A549 (cell line): Measurements from ENCODE around the gene EPOP. TPM values are rescaled to one million over a fixed set of nuclear protein-coding genes. Genes with fewer than 3 reads are reported as not detected.
"Not testable (repeated sequence)": the region's sequence is repeated elsewhere in the genome, so short reads cannot be mapped to it uniquely, and the experiment has no call there.

Experiments
- ATAC-seq, 2 experiments: fragments of 200-7000 bp in 1 of 2; fragments of >200 bp in 1 of 2; cut with Nextera tagmentation in 1 of 2; cut with Tn5 transposase in 1 of 2; 3 replicates each; pipeline versions ENCODE4 v1.8.0 to v1.9.1; 2018 to 2020; ENCODE audit warnings: mild to moderate bottlenecking in 1 of 2, moderate library complexity in 1 of 2
- CTCF ChIA-PET: fragments of 300-600 bp; sonication (Branson Sonifier 250); formaldehyde crosslinking; extraction: SDS; loops from one replicate; lab custom pipeline; 2021; ENCODE audit warnings: antibody characterized with exemption, inconsistent platforms; lab: Yijun Ruan, JAX
- POLR2A ChIA-PET: fragments of 350-600 bp; formaldehyde crosslinking; extraction: SDS; loops from one replicate; lab custom pipeline; 2021; ENCODE audit warnings: antibody characterized with exemption, inconsistent platforms; lab: Yijun Ruan, JAX
- DNase-seq, 2 experiments: peaks; one replicate each; pipeline versions ENCODE4 v3.0.0 to v3.0.0-alpha.2; 2011 to 2016; ENCODE audit warnings: low read depth in 1 of 2, low spot score in 1 of 2
- FAIRE-seq: peaks from 2 replicates; lab custom pipeline; 2011; peaks lifted over from hg19 to GRCh38; lab: Jason Lieb, UNC
- H3K27ac ChIP-seq, 2 experiments: fragments of >200 bp; sonication (Bioruptor Twin); formaldehyde crosslinking; 3 replicates each; pipeline ENCODE4 v1.5.1; 2016 to 2017
- H3K4me1 ChIP-seq: fragments of >200 bp; sonication (Bioruptor Twin); formaldehyde crosslinking; 3 replicates; pipeline ENCODE4 v1.6.1; 2016
- H3K4me2 ChIP-seq: fragments of >200 bp; sonication (Bioruptor Twin); formaldehyde crosslinking; 3 replicates; pipeline ENCODE4 v1.6.1; 2016
- H3K4me3 ChIP-seq: fragments of >200 bp; sonication (Bioruptor Twin); formaldehyde crosslinking; 3 replicates; pipeline ENCODE4 v1.5.1; 2016
- H3K9me3 ChIP-seq: fragments of >200 bp; sonication (Bioruptor Twin); formaldehyde crosslinking; 3 replicates; pipeline ENCODE4 v1.6.1; 2016
- ATOH8 ChIP-seq: fragments of 250-450 bp; sonication (Bioruptor Pico); IDR thresholded peaks from 2 replicates; pipeline ENCODE4 v1.5.0; 2020; ENCODE audit warnings: low read depth, mild to moderate bottlenecking, moderate library complexity
- BCL3 ChIP-seq: fragments of >200 bp; sonication (Bioruptor Twin); formaldehyde crosslinking; IDR thresholded peaks from 3 replicates; pipeline ENCODE4 v1.6.1; 2016
- CHD4 ChIP-seq: fragments of 200-600 bp; sonication (generic); IDR thresholded peaks from 2 replicates; pipeline ENCODE4 v1.6.1; 2016; ENCODE audit warnings: antibody characterized with exemption, mild to moderate bottlenecking, borderline replicate concordance
- ELK1 ChIP-seq: fragments of 150-350 bp; IDR thresholded peaks from 2 replicates; pipeline ENCODE4 v1.6.1; 2014; ENCODE audit warnings: low read depth, mild to moderate bottlenecking, low read length
- FOXS1 ChIP-seq: fragments of 250-450 bp; sonication (Bioruptor Pico); IDR thresholded peaks from 2 replicates; pipeline ENCODE4 v1.5.0; 2020; ENCODE audit warnings: mild to moderate bottlenecking, moderate library complexity
- GATA3 ChIP-seq: IDR thresholded peaks from 2 replicates; pipeline ENCODE4 v1.6.1; 2012; ENCODE audit warnings: borderline replicate concordance
- HEYL ChIP-seq: fragments of 250-450 bp; sonication (Bioruptor Pico); IDR thresholded peaks from 2 replicates; pipeline ENCODE4 v1.8.0; 2021; ENCODE audit warnings: mild to moderate bottlenecking, moderate library complexity
- JUN ChIP-seq, 2 experiments: fragments of >200 bp; sonication (Bioruptor Twin); formaldehyde crosslinking; IDR thresholded peaks; 2 replicates in 1 of 2; 3 replicates in 1 of 2; pipeline ENCODE4 v1.6.1; 2016 to 2017
- JUNB ChIP-seq: fragments of >200 bp; sonication (Bioruptor Twin); formaldehyde crosslinking; IDR thresholded peaks from 2 replicates; pipeline ENCODE4 v1.6.1; 2016
- MAX ChIP-seq: IDR thresholded peaks from 2 replicates; pipeline ENCODE4 v1.6.1; 2012
- MAZ ChIP-seq: fragments of 150-350 bp; IDR thresholded peaks from 2 replicates; pipeline ENCODE4 v1.6.1; 2014; ENCODE audit warnings: antibody characterized with exemption, low read depth, low read length, borderline replicate concordance
- MYC ChIP-seq: IDR thresholded peaks from 2 replicates; pipeline ENCODE4 v1.6.1; 2012; ENCODE audit warnings: mild to moderate bottlenecking, inconsistent platforms, low read length, improper control_type of control experiment, borderline replicate concordance
- POLR2A ChIP-seq: IDR thresholded peaks from 2 replicates; pipeline ENCODE4 v1.6.1; 2012; ENCODE audit warnings: mild to moderate bottlenecking, low read length
- POLR2AphosphoS2 ChIP-seq: conservative IDR thresholded peaks from 2 replicates; pipeline ENCODE4 v1.6.1; 2012; ENCODE audit warnings: low read length, improper control_type of control experiment, inconsistent platforms
- RFX5 ChIP-seq: fragments of 450-650 bp; IDR thresholded peaks from 2 replicates; pipeline ENCODE4 v1.7.1; 2014; ENCODE audit warnings: antibody characterized with exemption, mild to moderate bottlenecking, moderate library complexity
- TP53 ChIP-seq: fragments of 250-450 bp; sonication (Bioruptor Pico); IDR thresholded peaks from 2 replicates; pipeline ENCODE4 v1.5.0; 2021; ENCODE audit warnings: mild to moderate bottlenecking, moderate library complexity
- ZC3H11A ChIP-seq: fragments of 450-650 bp; IDR thresholded peaks from 2 replicates; pipeline ENCODE4 v1.6.1; 2014; ENCODE audit warnings: antibody characterized with exemption, mild to moderate bottlenecking
- WGBS: methylation state at CpG from one replicate; pipeline ENCODE4 v1.1.6; 2017; ENCODE audit errors: missing lambda C conversion rate; 5-methylcytosine and 5-hydroxymethylcytosine counted together
- polyA plus RNA-seq, 4 experiments: library from polyadenylated mRNA; depleted of rRNA in 3 of 4; stranded (reverse); fragments of >200 nt; fragmentation: RNase III in 1 of 4; extraction: RNeasy Plus Mini Kit Qiagen cat#74134 plus additional on column Dnase treatment in 1 of 4; gene quantifications; 2 replicates in 3 of 4; 3 replicates in 1 of 4; pipeline ENCODE4 v1.2.3, GENCODE V29; 2011 to 2017

Gene EPOP
- polyA plus RNA-seq, 2 of the 4 experiments (the other 2 are of a cell fraction) = 5.1 to 12.1 TPM

DNA sequence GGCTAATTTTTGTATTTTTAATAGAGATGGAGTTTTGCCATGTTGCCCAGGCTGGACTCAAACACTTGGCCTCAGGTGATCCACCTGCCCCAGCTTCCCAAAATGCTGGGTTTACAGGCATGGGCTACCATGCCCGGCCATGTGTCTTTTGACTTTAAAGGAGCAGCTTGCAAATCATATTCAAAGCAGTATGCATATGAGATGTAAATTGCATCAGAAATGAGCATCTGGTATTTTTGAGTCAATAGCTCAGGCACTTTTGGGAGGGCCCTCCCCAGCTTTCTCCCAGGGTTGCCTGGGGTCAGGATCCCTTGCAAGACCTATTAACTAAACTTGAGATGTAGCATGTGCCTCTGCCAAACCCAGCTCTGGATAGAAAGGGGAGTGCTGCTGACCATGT, 21.5 kb downstream of the EPOP start:
- POLR2A ChIA-PET = no interaction called here
- H3K9me3 ChIP-seq = no peaks in the 10 kb centered on the region
- H3K4me2 ChIP-seq = no peak overlapping the region
- TF ChIP-seq CHD4 (no peak), JUNB (no peak), JUN (IDR thresholded peaks at IDR 0.05) (no peak), TP53 (no peak), HEYL (CRISPR knock-in tag) (no peak), MAX (no peak), ZC3H11A (no peak), POLR2AphosphoS2 (no peak), RFX5 (no peak), POLR2A (no peak), ELK1 (no peak), ATOH8 (no peak)
- H3K4me1 ChIP-seq = no peaks in the 10 kb centered on the region
- no peak overlapping the region for H3K4me3 ChIP-seq
- CTCF ChIA-PET = interaction anchor here (0.7 to 26.0 kb wide), 8 partner anchors 12 to 236 kb away, joined by 3 to 435 read pairs (median 4); no protein-coding TSS in a partner anchor
- FAIRE-seq (no peak), DNase-seq (no peak), ATAC-seq (no peak)
- WGBS = 76% methylated on average over 1 of the region's 1 CpG
- H3K27ac ChIP-seq = no peak overlapping the region

DNA sequence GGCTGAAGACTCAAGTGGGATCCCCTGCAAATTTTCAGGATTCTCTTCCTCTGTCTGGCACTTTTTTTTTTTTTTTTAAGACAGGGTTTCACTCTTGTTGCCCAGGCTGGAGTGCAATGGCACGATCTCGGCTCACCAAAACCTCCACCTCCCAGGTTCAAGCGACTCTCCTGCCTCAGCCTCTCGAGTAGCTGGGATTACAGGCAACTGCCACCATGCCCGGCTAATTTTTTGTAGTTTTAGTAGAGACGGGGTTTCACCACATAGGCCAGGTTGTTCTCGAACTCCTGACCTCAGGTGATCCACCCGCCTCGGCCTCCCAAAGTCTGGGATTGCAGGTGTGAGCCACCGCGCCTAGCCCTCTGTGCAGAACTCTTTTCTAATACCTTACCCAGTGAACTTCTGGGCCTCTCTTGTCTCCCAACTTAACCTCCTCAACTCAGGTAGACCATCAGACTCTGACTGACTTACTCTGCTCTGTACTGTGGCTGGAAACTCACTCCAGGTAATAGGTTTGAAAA, 24.0 kb downstream of the EPOP start:
- ChIA-PET CTCF (interaction anchor here (0.6 to 26.0 kb wide), 6 partner anchors 15 to 317 kb away, joined by 3 to 435 read pairs (median 14); partner anchors contain the start of gene SRCIN1), POLR2A (interaction anchor here (0.7 kb wide), 1 partner anchor 169 kb away, joined by 3 read pairs; no protein-coding TSS in a partner anchor)
- 0 out of 6 replicates have a peak, but pooled peaks of 1 of the 2 experiments have one; percentile 28 for ATAC-seq
- H3K9me3 ChIP-seq, H3K27ac ChIP-seq, H3K4me3 ChIP-seq, DNase-seq, FAIRE-seq, H3K4me1 ChIP-seq, H3K4me2 ChIP-seq: not testable (repeated sequence)
- WGBS = 77% methylated on average over 11 of the region's 11 CpGs

DNA sequence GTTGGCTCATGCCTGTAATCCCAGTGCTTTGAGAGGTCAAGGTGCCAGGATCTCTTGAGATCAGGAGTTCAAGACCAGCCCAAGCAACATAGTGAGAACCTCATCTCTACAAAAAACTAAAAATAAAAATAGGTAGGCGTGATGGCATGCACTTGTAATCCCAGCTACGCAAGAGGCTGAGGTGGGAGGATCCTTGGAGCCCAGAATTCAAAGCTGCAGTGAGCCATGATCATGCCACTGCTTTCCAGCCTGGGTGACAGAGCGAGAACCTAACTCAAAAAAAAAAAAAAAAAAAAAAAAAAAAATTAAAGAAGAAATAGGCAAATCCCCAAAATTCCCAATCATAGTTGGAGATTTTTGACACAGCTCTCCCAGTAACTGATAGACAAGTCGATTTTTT, 36.8 kb downstream of the EPOP start:
- DNase-seq = no peak
- no peak for FAIRE-seq
- POLR2A ChIA-PET = no interaction called here
- 72% methylated on average over 4 of the region's 4 CpGs for WGBS
- ATAC-seq = no peak
- Histone ChIP-seq H3K27ac (no peak overlapping the region), H3K4me1 (no peaks in the 10 kb centered on the region), H3K4me3 (no peak overlapping the region), H3K9me3 (no peaks in the 10 kb centered on the region), H3K4me2 (no peak overlapping the region)
- CTCF ChIA-PET = interaction anchor here (1.6 kb wide), 1 partner anchor 26 kb away, joined by 7 read pairs; no protein-coding TSS in a partner anchor
- TF ChIP-seq HEYL (CRISPR knock-in tag) (no peak), POLR2A (no peak), MAZ (no peak), MYC (no peak), GATA3 (no peak), ATOH8 (no peak), BCL3 (no peak), FOXS1 (CRISPR knock-in tag) (no peak)
